Keratinocyte (primary cell): ENCODE measurements around the gene WNT7A.

Source experiments
- CTCF ChIP-seq, 3 experiments: IDR thresholded peaks in 1 of 3; conservative IDR thresholded peaks in 1 of 3; optimal IDR thresholded peaks in 1 of 3; 2 replicates in 2 of 3; 3 replicates in 1 of 3; pipeline versions ENCODE3 to v1.5.1; 2011; ENCODE audit warnings: low read length in 3 of 3, mild to moderate bottlenecking in 3 of 3, moderate library complexity in 2 of 3, control low read depth in 1 of 3, inconsistent platforms in 1 of 3; ENCODE audit not compliant: insufficient read depth in 2 of 3; ENCODE audit errors: extremely low read depth in 1 of 3
- EZH2 ChIP-seq: IDR thresholded peaks from one replicate; pipeline ENCODE4 v1.6.1; 2012; ENCODE audit warnings: inconsistent platforms, mild to moderate bottlenecking, low read length, moderate library complexity

GRCh38 chr3:13822042-13822441, 57.8 kb downstream of the WNT7A start:
- TF ChIP-seq EZH2 (no peak), CTCF (optimal IDR thresholded peaks at IDR 0.05 in 1 of 3, IDR thresholded peaks at IDR 0.05 in 1 of 3, conservative IDR thresholded peaks at IDR 0.05 in 1 of 3; ENCODE audit: extremely low read depth in 1 of 3, insufficient read depth in 2 of 3, low read length in 3 of 3) (no peak)
